Measurements from ENCODE around the gene MLLT3.

GRCh38 chr9:20300430-20301115 lies 321.7 kb downstream of the MLLT3 start:
- TF ChIP-seq CTCF (IDR thresholded peaks at IDR 0.05; ENCODE audit: insufficient read depth, low read length, poor library complexity, severe bottlenecking): no peak
- TF ChIP-seq EZH2phosphoT487 (conservative IDR thresholded peaks at IDR 0.05; ENCODE audit: low read length): no peak

Data from SU-DHL-6 (cell line).